Large intestine (tissue), 3 donors: Measurements from ENCODE around the gene ABCG1. TPM values are rescaled to one million over a fixed set of nuclear protein-coding genes. Genes with fewer than 3 reads are reported as not detected.
"Not testable (repeated sequence)": the region's sequence is repeated elsewhere in the genome, so short reads cannot be mapped to it uniquely, and the experiment has no call there.

Source experiments
- DNase-seq, 2 donors: peaks; one replicate each; pipeline versions ENCODE4 v3.0.0 to v3.0.0-alpha.2; 2013
- H3K27ac ChIP-seq: one replicate; pipeline ENCODE4 v1.5.1; 2013; ENCODE audit warnings: low read length
- H3K27me3 ChIP-seq: 2 replicates; pipeline ENCODE4 v1.6.1; 2013; ENCODE audit warnings: low read length; ENCODE audit not compliant: control insufficient read depth, insufficient read depth
- H3K36me3 ChIP-seq: 2 replicates; pipeline ENCODE4 v1.6.1; 2013; ENCODE audit warnings: low read length; ENCODE audit not compliant: control insufficient read depth, insufficient read depth
- H3K4me1 ChIP-seq: one replicate; pipeline ENCODE4 v1.6.1; 2013; ENCODE audit warnings: low read length; ENCODE audit not compliant: control insufficient read depth, insufficient read depth
- H3K4me3 ChIP-seq: one replicate; pipeline ENCODE4 v1.5.1; 2013; ENCODE audit warnings: low read length
- H3K9me3 ChIP-seq: one replicate; pipeline ENCODE4 v1.6.1; 2013; ENCODE audit warnings: mild to moderate bottlenecking, low read depth, low read length, moderate library complexity; ENCODE audit not compliant: control insufficient read depth
- WGBS: methylation state at CpG from one replicate; pipeline ENCODE4 v1.1.5; 2013; ENCODE audit warnings: low lambda C conversion rate; ENCODE audit not compliant: insufficient coverage; 5-methylcytosine and 5-hydroxymethylcytosine counted together
- polyA plus RNA-seq: library from polyadenylated mRNA; unstranded; fragments of 120-200 nt; gene quantifications from one replicate; pipeline ENCODE4 v1.2.1, GENCODE V29; 2013

Gene ABCG1
- polyA plus RNA-seq, 1 donor = 6.4 TPM

- DNase-seq, H3K36me3 ChIP-seq, H3K27ac ChIP-seq, H3K27me3 ChIP-seq, H3K9me3 ChIP-seq, H3K4me3 ChIP-seq, H3K4me1 ChIP-seq: not testable (repeated sequence)
- no CpG with 5 or more reads among the region's 3 CpGs for WGBS
Measured at GRCh38 chr21:42180001-42180400, 38.9 kb upstream of the ABCG1 start.

- Histone ChIP-seq H3K4me1 (no peaks in the 10 kb centered on the region), H3K4me3 (no peak overlapping the region), H3K27me3 (no peaks in the 10 kb centered on the region), H3K36me3 (no peaks in the 10 kb centered on the region), H3K9me3 (peaks cover 4% of the 10 kb centered on the region), H3K27ac (no peak overlapping the region)
- no peak for DNase-seq
- no CpG with 5 or more reads among the region's 4 CpGs for WGBS
Measured at GRCh38 chr21:42182713-42183371, 36.1 kb upstream of the ABCG1 start.

GRCh38 chr21:42183374-42184266 lies 35.3 kb upstream of the ABCG1 start:
- no peak overlapping the region for H3K27ac ChIP-seq
- no peak for DNase-seq
- no peaks in the 10 kb centered on the region for H3K27me3 ChIP-seq
- no peaks in the 10 kb centered on the region for H3K36me3 ChIP-seq
- H3K4me3 ChIP-seq = no peak overlapping the region
- WGBS = 100% methylated on average over 1 of the region's 6 CpGs
- no peaks in the 10 kb centered on the region for H3K4me1 ChIP-seq
- H3K9me3 ChIP-seq = peaks cover 4% of the 10 kb centered on the region

- no peak overlapping the region for H3K4me3 ChIP-seq
- H3K9me3 ChIP-seq = peaks cover 4% of the 10 kb centered on the region
- H3K27ac ChIP-seq = no peak overlapping the region
- no peaks in the 10 kb centered on the region for H3K4me1 ChIP-seq
- WGBS = 50% methylated on average over 1 of the region's 2 CpGs
- no peaks in the 10 kb centered on the region for H3K36me3 ChIP-seq
- no peak for DNase-seq
- no peaks in the 10 kb centered on the region for H3K27me3 ChIP-seq
Measured at GRCh38 chr21:42186591-42186990, 32.3 kb upstream of the ABCG1 start.

GRCh38 chr21:42187976-42188653 lies 30.8 kb upstream of the ABCG1 start:
- peak in 1 of 2 donors; percentile 28 for DNase-seq
- WGBS = no CpG with 5 or more reads among the region's 8 CpGs
- Histone ChIP-seq H3K27ac (peak overlapping the region; percentile 11), H3K36me3 (no peaks in the 10 kb centered on the region), H3K9me3 (no peaks in the 10 kb centered on the region), H3K4me3 (no peak overlapping the region), H3K4me1 (no peaks in the 10 kb centered on the region), H3K27me3 (no peaks in the 10 kb centered on the region)

- no peaks in the 10 kb centered on the region for H3K4me1 ChIP-seq
- no peaks in the 10 kb centered on the region for H3K36me3 ChIP-seq
- no peak for DNase-seq
- no peaks in the 10 kb centered on the region for H3K27me3 ChIP-seq
- no CpG with 5 or more reads among the region's 4 CpGs for WGBS
- H3K4me3 ChIP-seq = no peak overlapping the region
- H3K9me3 ChIP-seq = no peaks in the 10 kb centered on the region
- H3K27ac ChIP-seq = no peak overlapping the region
Measured at GRCh38 chr21:42188663-42189062, 30.3 kb upstream of the ABCG1 start.

GRCh38 chr21:42189431-42189830 lies 29.5 kb upstream of the ABCG1 start:
- H3K27ac ChIP-seq = no peak overlapping the region
- no peak overlapping the region for H3K4me3 ChIP-seq
- WGBS = no CpG with 5 or more reads among the region's 1 CpG
- no peak for DNase-seq
- no peaks in the 10 kb centered on the region for H3K4me1 ChIP-seq
- no peaks in the 10 kb centered on the region for H3K9me3 ChIP-seq
- no peaks in the 10 kb centered on the region for H3K27me3 ChIP-seq
- H3K36me3 ChIP-seq = no peaks in the 10 kb centered on the region

GRCh38 chr21:42189860-42190485 lies 29.0 kb upstream of the ABCG1 start:
- DNase-seq = no peak
- H3K4me3 ChIP-seq = no peak overlapping the region
- no peak overlapping the region for H3K27ac ChIP-seq
- no CpG with 5 or more reads among the region's 11 CpGs for WGBS
- H3K4me1 ChIP-seq = no peaks in the 10 kb centered on the region
- H3K27me3 ChIP-seq = no peaks in the 10 kb centered on the region
- no peaks in the 10 kb centered on the region for H3K36me3 ChIP-seq
- no peaks in the 10 kb centered on the region for H3K9me3 ChIP-seq

GRCh38 chr21:42190486-42190863 lies 28.5 kb upstream of the ABCG1 start:
- Histone ChIP-seq H3K9me3 (no peaks in the 10 kb centered on the region), H3K27me3 (no peaks in the 10 kb centered on the region), H3K4me3 (no peak overlapping the region), H3K36me3 (no peaks in the 10 kb centered on the region), H3K4me1 (no peaks in the 10 kb centered on the region), H3K27ac (no peak overlapping the region)
- no peak for DNase-seq
- no CpG with 5 or more reads among the region's 8 CpGs for whole genome bisulfite sequencing

GRCh38 chr21:42191064-42191463 lies 27.9 kb upstream of the ABCG1 start:
- no CpG with 5 or more reads among the region's 5 CpGs for WGBS
- Histone ChIP-seq H3K27me3 (no peaks in the 10 kb centered on the region), H3K9me3 (no peaks in the 10 kb centered on the region), H3K4me1 (no peaks in the 10 kb centered on the region), H3K27ac (no peak overlapping the region), H3K4me3 (no peak overlapping the region), H3K36me3 (no peaks in the 10 kb centered on the region)
- DNase-seq = no peak
